CD8-positive, alpha-beta memory T cell (primary cell): ENCODE measurements around the gene GARIN5B. TPM values are rescaled to one million over a fixed set of nuclear protein-coding genes. Genes with fewer than 3 reads are reported as not detected.
"Not testable (repeated sequence)": the region's sequence is repeated elsewhere in the genome, so short reads cannot be mapped to it uniquely, and the experiment has no call there.

Source experiments
- CTCF ChIA-PET: fragments of 350-600 bp; sonication (Branson Sonifier 250); formaldehyde crosslinking; loops from one replicate; lab custom pipeline; 2021; ENCODE audit warnings: antibody characterized with exemption; lab: Charles Lee
- POLR2A ChIA-PET: fragments of 350-600 bp; sonication (Branson Sonifier 250); formaldehyde crosslinking; loops from one replicate; lab custom pipeline; 2021; ENCODE audit warnings: antibody characterized with exemption; lab: Charles Lee
- DNase-seq, 5 donors: peaks; one replicate each; pipeline versions ENCODE4 v3.0.0 to v3.0.0-alpha.2; 2020 to 2022; ENCODE audit warnings: mixed read lengths in 1 of 5
- H3K27ac ChIP-seq: one replicate; pipeline ENCODE4 v1.7.0; 2013; ENCODE audit warnings: low read depth, mild to moderate bottlenecking, low read length, moderate library complexity
- H3K27me3 ChIP-seq: 2 replicates; pipeline ENCODE4 v1.7.0; 2013; ENCODE audit warnings: low read length, mild to moderate bottlenecking; ENCODE audit not compliant: insufficient read depth, poor library complexity, severe bottlenecking
- H3K36me3 ChIP-seq: 2 replicates; pipeline ENCODE4 v1.7.0; 2013; ENCODE audit warnings: mild to moderate bottlenecking, low read length, moderate library complexity; ENCODE audit not compliant: insufficient read depth
- H3K4me1 ChIP-seq: 2 replicates; pipeline ENCODE4 v1.7.0; 2013; ENCODE audit warnings: mild to moderate bottlenecking, low read length, moderate library complexity; ENCODE audit not compliant: insufficient read depth
- H3K4me3 ChIP-seq: 2 replicates; pipeline ENCODE4 v1.7.0; 2013; ENCODE audit warnings: mild to moderate bottlenecking, low read length
- H3K9me3 ChIP-seq: 2 replicates; pipeline ENCODE4 v1.7.0; 2013; ENCODE audit warnings: mild to moderate bottlenecking, low read length
- H3K27ac Mint-ChIP-seq, 8 donors: one replicate each; pipeline ENCODE4 v1.8.0; 2020 to 2021; ENCODE audit warnings: mixed read lengths in 8 of 8, mild to moderate bottlenecking in 6 of 8, inconsistent platforms in 3 of 8, moderate library complexity in 3 of 8
- H3K27me3 Mint-ChIP-seq, 2 donors: one replicate each; pipeline ENCODE4 v1.8.0; 2020 to 2021; ENCODE audit warnings: mixed read lengths in 2 of 2, mild to moderate bottlenecking in 1 of 2, moderate library complexity in 1 of 2
- H3K36me3 Mint-ChIP-seq, 3 donors: one replicate each; pipeline ENCODE4 v1.8.0; 2020 to 2021; ENCODE audit warnings: mixed read lengths in 3 of 3, inconsistent platforms in 1 of 3, mild to moderate bottlenecking in 1 of 3
- H3K4me1 Mint-ChIP-seq, 3 donors: one replicate each; pipeline ENCODE4 v1.8.0; 2020 to 2021; ENCODE audit warnings: mixed read lengths in 3 of 3, inconsistent platforms in 1 of 3, mild to moderate bottlenecking in 1 of 3
- H3K4me3 Mint-ChIP-seq, 7 donors: one replicate each; pipeline ENCODE4 v1.8.0; 2020 to 2021; ENCODE audit warnings: mixed read lengths in 7 of 7, mild to moderate bottlenecking in 6 of 7, moderate library complexity in 4 of 7, inconsistent platforms in 2 of 7
- H3K9me3 Mint-ChIP-seq, 5 donors: one replicate each; pipeline ENCODE4 v1.8.0; 2020 to 2022; ENCODE audit warnings: mixed read lengths in 5 of 5, mild to moderate bottlenecking in 3 of 5, moderate library complexity in 2 of 5, inconsistent platforms in 1 of 5
- polyA plus RNA-seq: library from polyadenylated mRNA; unstranded; fragments of 300-500 nt; fragmentation: Illumina TruSeq; gene quantifications from one replicate; pipeline ENCODE4 v1.2.3, GENCODE V29; 2021
- total RNA-seq, 2 experiments: library from RNA; stranded (reverse); gene quantifications; one replicate each; pipeline ENCODE4 v1.2.3, GENCODE V29; 2021

GARIN5B gene
- total and polyA plus RNA-seq, 3 experiments from 2014 or later = not detected

DNA sequence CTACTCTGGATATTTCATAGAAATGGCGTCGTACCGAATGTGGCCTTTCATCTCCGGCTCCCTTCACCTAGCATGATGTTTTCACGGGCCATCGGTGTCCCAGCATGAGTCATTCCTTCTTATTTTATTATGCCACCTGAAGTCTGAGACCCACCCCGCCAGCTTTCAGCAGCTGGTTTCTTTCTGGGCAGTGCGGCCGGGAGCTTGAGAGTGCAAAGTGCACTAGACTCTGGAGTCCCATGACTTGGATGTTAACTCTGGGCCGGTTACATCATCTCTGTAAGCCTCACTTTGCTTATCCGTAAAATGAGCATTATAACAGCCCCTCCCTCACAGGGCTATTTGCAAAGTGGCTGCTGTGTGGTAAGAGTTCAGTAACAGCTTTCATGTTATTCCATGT, 29.2 kb downstream of the GARIN5B start:
- no peak overlapping the region for H3K27ac ChIP-seq
- H3K27me3 ChIP-seq = no peaks in the 10 kb centered on the region
- Mint-ChIP-seq H3K4me1 (peaks cover 6 to 7% (median 7%) of the 10 kb centered on the region in 3 donors), H3K4me3 (no peak overlapping the region), H3K9me3 (peaks cover 0 to 3% (median 0%) of the 10 kb centered on the region in 5 donors), H3K27me3 (peaks cover 19 to 21% of the 10 kb centered on the region in 2 donors), H3K27ac (peak overlapping the region in 1 of 8 donors; percentile 19), H3K36me3 (peaks cover 0 to 2% (median 0%) of the 10 kb centered on the region in 3 donors)
- no peak overlapping the region for H3K4me3 ChIP-seq
- H3K36me3 ChIP-seq = no peaks in the 10 kb centered on the region
- ChIA-PET POLR2A (no interaction called here), CTCF (no interaction called here)
- no peaks in the 10 kb centered on the region for H3K9me3 ChIP-seq
- H3K4me1 ChIP-seq = peaks cover 8% of the 10 kb centered on the region
- no peak for DNase-seq

DNA sequence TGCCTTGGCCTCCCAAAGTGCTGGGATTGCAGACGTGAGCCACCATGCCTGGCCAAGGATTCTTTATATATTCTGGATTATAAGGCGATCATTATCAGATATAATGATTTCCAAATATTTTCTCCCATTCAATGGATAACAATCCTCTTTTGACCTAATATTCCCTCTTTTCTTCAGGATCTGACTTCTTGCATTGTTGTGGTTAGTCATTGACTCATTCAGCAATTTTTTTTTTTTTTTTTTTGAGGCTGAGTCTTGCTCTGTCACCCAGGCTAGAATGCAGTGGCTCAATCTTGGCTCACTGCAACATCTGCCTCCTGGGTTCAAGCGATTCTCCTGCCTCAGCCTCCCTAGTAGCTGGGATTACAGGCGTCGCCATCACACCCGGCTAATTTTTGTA, 33.3 kb downstream of the GARIN5B start:
- DNase-seq, H3K4me3 Mint-ChIP-seq, H3K27ac ChIP-seq, H3K9me3 ChIP-seq, POLR2A ChIA-PET, H3K4me1 Mint-ChIP-seq, CTCF ChIA-PET, H3K4me1 ChIP-seq, H3K36me3 ChIP-seq, H3K27me3 ChIP-seq, H3K27ac Mint-ChIP-seq, H3K36me3 Mint-ChIP-seq, H3K9me3 Mint-ChIP-seq, H3K4me3 ChIP-seq: not testable (repeated sequence)
- peaks cover 9 to 17% of the 10 kb centered on the region in 2 donors for H3K27me3 Mint-ChIP-seq

DNA sequence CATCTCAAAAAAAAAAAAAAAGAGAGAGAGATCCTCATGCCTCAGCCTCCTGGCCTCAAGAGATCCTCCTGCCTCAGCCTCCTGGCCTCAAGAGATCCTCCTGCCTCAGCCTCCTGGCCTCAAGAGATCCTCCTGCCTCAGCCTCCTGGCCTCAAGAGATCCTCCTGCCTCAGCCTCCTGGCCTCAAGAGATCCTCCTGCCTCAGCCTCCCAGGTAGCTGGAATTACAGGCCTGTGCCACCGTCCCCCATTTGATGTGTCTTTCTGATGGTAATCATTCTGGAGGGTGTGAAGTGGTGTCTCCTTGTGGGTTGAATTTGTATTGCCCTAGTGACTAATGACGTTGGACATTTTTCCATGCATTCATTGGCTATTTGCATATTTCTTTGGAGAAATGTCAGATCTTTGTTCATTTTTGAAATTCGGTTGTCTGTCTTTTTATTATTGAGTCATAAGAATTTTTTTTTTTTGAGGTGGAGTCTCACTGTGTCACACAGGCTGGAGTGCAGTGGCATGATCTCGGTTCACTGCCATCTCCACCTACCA, 34.2 kb downstream of the GARIN5B start:
- CTCF ChIA-PET, H3K27ac ChIP-seq, H3K4me1 Mint-ChIP-seq, H3K27me3 ChIP-seq, H3K9me3 ChIP-seq, H3K36me3 Mint-ChIP-seq, H3K4me1 ChIP-seq, H3K4me3 Mint-ChIP-seq, H3K9me3 Mint-ChIP-seq, POLR2A ChIA-PET, H3K27ac Mint-ChIP-seq, DNase-seq, H3K4me3 ChIP-seq, H3K36me3 ChIP-seq: not testable (repeated sequence)
- peaks cover 6 to 14% of the 10 kb centered on the region in 2 donors for H3K27me3 Mint-ChIP-seq

DNA sequence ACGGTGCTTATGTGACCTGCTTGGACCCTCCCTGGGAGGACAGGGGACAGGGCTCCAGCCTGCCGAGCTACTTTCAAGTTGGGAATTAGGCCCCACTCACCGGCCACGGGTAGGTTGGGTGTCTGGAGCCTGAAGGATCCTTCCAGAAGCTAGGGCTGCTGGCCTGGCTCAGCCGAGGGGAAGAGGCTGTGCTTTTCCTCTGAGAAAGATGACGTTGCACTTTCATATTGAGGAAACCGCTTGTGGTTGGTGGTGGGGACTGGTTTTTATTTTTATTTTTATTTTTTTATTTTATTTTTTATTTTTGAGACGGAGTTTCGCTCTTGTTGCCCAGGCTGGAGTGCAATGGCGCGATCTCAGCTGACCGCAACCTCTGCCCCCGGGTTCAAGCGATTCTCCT, 37.9 kb downstream of the GARIN5B start, which contains the start of gene TMEM150B:
Gene TMEM150B (minus strand): TSS at position 170 of the 400 bp plus-strand sequence. CDS start 4,305 bp downstream, outside the sequence.
- H3K27ac ChIP-seq = no peak within 1 kb of the TSS
- H3K4me3 ChIP-seq = no peak within 1 kb of the TSS
- H3K27me3 ChIP-seq = no peaks in the 10 kb centered on the region
- Mint-ChIP-seq H3K36me3 (no peaks in the 10 kb centered on the region), H3K27me3 (peaks cover 6 to 21% of the 10 kb centered on the region in 2 donors), H3K27ac (no peak within 1 kb of the TSS), H3K4me1 (peaks cover 0 to 1% (median 0%) of the 10 kb centered on the region in 3 donors), H3K9me3 (no peaks in the 10 kb centered on the region), H3K4me3 (no peak within 1 kb of the TSS)
- ChIA-PET CTCF (no interaction called here), POLR2A (no interaction called here)
- no peak for DNase-seq
- H3K9me3 ChIP-seq = no peaks in the 10 kb centered on the region
- H3K36me3 ChIP-seq = no peaks in the 10 kb centered on the region
- no peaks in the 10 kb centered on the region for H3K4me1 ChIP-seq

DNA sequence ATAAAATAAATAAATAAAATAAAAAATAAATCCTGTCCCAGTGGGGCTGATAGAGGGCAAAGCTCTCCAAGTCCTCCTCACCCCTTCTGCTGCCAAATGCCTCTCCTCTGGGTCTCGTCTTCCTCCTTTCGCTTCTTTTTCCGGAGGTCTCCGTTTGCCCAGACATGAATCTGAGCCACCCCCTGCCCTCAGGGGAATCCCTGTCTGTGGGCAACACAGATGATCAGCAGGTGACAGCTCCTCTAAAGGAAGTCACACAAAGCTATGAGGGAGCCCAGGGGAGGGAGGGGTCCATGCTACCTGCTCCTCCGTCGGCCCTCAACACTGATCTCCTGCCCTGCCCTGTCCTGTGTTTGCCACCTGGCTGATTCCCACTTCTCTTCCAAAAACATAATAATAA, 38.4 kb downstream of the GARIN5B start:
- Histone ChIP-seq H3K4me3 (no peak overlapping the region), H3K36me3 (no peaks in the 10 kb centered on the region), H3K27me3 (no peaks in the 10 kb centered on the region), H3K4me1 (no peaks in the 10 kb centered on the region), H3K27ac (no peak overlapping the region), H3K9me3 (no peaks in the 10 kb centered on the region)
- no peak overlapping the region for H3K4me3 Mint-ChIP-seq
- ChIA-PET CTCF (no interaction called here), POLR2A (no interaction called here)
- H3K4me1 Mint-ChIP-seq = peaks cover 0 to 1% (median 0%) of the 10 kb centered on the region in 3 donors
- DNase-seq = no peak
- H3K36me3 Mint-ChIP-seq = no peaks in the 10 kb centered on the region
- peaks cover 5 to 21% of the 10 kb centered on the region in 2 donors for H3K27me3 Mint-ChIP-seq
- no peak overlapping the region for H3K27ac Mint-ChIP-seq
- H3K9me3 Mint-ChIP-seq = no peaks in the 10 kb centered on the region

DNA sequence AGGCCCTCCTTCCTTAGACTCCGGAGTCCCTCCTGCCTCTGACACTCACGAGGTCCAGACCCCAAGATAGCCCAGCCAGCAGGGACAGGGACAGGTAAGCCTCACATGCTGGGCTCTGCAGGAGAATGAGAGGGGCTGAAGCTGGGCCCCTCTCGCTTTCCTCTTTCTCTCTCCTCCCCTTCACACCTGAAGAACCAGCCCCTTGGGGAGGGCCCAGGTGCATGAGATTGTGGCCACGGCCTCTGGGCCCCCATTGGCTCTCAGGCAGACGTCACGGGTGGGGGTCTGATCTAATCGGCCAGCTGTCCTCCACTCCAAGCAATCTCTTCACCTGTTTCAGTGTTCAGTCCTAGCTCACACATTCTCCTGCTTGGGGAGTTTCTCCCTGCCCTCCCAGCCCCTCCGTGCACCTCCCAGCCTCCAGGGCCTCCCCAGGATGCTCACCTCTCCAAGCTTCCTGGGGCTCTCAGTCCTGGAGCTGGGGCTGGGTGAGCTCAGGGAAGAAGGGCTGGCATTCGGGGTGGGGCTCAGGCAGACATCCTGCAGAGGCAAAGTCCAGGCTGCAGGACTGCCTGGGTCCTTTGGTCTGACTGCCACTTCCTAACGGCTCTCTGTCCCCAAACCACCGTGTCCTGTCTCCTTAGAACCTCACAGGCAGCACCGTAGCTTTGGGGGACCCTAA, 40.7 kb downstream of the GARIN5B start:
- Histone ChIP-seq H3K4me3 (no peak overlapping the region), H3K9me3 (no peaks in the 10 kb centered on the region), H3K27me3 (no peaks in the 10 kb centered on the region), H3K36me3 (no peaks in the 10 kb centered on the region), H3K4me1 (no peaks in the 10 kb centered on the region), H3K27ac (no peak overlapping the region)
- Mint-ChIP-seq H3K27ac (peak overlapping the region in 1 of 8 donors; percentile 76), H3K4me3 (no peak overlapping the region), H3K4me1 (peaks cover 0 to 1% (median 0%) of the 10 kb centered on the region in 3 donors), H3K36me3 (no peaks in the 10 kb centered on the region), H3K9me3 (no peaks in the 10 kb centered on the region), H3K27me3 (peaks cover 3 to 18% of the 10 kb centered on the region in 2 donors)
- ChIA-PET CTCF (interaction anchor here (0.8 kb wide), 1 partner anchor 181 kb away, joined by 3 read pairs; no protein-coding TSS in a partner anchor), POLR2A (no interaction called here)
- DNase-seq = no peak

DNA sequence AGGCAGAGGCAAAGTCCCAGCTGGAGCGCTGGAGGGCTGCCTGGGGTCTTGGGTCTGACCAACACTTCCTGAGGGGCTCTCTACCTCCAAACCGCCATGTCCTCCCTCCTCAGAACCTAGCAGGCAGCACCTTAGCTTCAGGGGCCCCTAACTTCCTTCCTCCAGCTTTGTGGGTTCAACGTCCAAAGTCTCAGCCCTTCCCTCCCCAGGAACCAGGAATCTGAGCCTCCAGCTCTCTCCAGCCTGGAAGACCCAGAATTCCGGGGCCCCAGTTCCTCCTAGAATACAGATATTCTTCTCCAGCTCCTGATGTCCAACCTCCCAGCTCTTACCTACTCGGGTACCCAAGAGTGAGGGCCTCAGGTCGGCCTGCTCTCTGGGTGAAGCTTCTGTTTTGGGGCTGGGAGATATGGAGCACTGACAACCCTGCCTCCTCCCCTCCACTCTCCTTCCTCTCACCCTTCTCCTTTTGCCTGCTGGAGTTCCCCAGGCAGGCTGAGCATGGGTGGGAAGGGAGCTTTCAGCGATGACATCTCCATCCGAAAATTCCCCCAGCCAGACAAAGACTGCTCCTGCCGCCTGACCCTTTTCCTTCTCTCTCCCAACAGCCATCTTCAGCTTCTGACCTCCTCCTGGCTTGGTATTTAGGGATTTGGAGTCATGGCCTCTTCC, 41.5 kb downstream of the GARIN5B start:
- H3K27ac ChIP-seq = no peak overlapping the region
- H3K4me3 Mint-ChIP-seq = no peak overlapping the region
- no peaks in the 10 kb centered on the region for H3K4me1 ChIP-seq
- no peak for DNase-seq
- H3K36me3 Mint-ChIP-seq = no peaks in the 10 kb centered on the region
- H3K9me3 Mint-ChIP-seq = no peaks in the 10 kb centered on the region
- peaks cover 3 to 18% of the 10 kb centered on the region in 2 donors for H3K27me3 Mint-ChIP-seq
- CTCF ChIA-PET = interaction anchor here (0.7 kb wide), 1 partner anchor 18 kb away, joined by 3 read pairs; no protein-coding TSS in a partner anchor
- peaks cover 0 to 1% (median 0%) of the 10 kb centered on the region in 3 donors for H3K4me1 Mint-ChIP-seq
- peak overlapping the region in 1 of 8 donors; percentile 5 for H3K27ac Mint-ChIP-seq
- H3K9me3 ChIP-seq = no peaks in the 10 kb centered on the region
- H3K27me3 ChIP-seq = no peaks in the 10 kb centered on the region
- no peaks in the 10 kb centered on the region for H3K36me3 ChIP-seq
- no peak overlapping the region for H3K4me3 ChIP-seq
- POLR2A ChIA-PET = no interaction called here
